Activated T-cell treated with anti-CD3 and anti-CD28 coated beads for 24 hours (primary cell): ENCODE measurements around the gene DPY19L3.
"Not testable (repeated sequence)": the region's sequence is repeated elsewhere in the genome, so short reads cannot be mapped to it uniquely, and the experiment has no call there.

Experiments used
- DNase-seq: peaks from one replicate; pipeline ENCODE4 v3.0.0-alpha.2; 2020; ENCODE audit warnings: low read depth

Gene DPY19L3

DNA sequence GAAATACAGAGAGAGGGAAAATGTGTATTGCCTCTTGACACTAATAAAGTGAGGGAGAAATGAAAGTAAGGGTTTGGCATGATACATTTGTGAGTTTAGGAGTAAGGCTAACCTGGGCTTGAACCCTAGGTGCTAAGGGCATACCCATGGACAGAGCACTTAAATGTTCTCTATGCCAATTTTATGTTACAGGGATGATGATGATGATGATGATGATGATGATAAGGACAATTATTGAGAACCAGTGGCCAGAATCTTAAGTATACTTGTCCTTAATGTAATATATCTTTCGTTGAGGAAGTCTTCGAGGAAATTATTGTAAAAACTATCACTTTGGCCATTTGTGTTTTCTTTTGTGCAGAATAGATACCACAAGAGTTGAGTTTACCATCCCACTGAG, 33.2 kb downstream of the DPY19L3 start:
- no peak for DNase-seq

DNA sequence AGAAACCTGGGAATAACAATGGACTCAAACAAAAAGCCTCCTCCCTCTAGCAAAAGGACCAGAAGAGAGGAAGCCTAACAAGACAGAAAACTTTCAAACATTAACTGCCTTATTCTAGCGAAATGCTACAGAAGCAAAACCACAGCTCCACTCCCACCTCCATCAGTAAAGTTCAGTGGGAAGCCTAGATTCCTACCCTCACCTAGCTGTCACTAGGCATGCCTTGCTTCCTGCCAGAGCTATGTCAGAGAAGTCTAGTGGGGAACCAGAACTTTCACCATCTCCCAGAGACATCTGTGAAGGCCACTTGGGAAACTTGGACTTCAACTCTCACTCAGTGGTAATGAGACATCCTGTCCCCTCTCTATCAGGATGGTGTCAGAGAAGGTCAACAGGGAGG, 37.1 kb downstream of the DPY19L3 start:
- DNase-seq = no peak

DNA sequence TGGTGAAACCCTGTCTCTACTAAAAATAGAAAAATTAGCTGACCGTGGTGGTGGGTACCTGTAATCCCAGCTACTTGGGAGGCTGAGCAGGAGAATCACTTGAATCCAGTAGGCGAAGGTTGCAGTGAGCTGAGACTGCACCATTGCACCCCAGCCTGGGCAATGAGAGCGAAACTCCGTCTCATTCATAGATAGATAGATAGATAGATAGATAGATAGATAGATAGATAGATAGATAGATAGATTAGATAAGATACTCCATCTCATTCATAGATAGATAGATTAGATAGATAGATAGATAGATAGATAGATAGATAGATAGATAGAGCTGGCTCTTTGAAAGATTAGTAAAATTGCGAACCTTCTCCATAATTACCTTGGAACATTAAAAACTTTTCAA, 42.0 kb downstream of the DPY19L3 start:
- not testable (repeated sequence) for DNase-seq

DNA sequence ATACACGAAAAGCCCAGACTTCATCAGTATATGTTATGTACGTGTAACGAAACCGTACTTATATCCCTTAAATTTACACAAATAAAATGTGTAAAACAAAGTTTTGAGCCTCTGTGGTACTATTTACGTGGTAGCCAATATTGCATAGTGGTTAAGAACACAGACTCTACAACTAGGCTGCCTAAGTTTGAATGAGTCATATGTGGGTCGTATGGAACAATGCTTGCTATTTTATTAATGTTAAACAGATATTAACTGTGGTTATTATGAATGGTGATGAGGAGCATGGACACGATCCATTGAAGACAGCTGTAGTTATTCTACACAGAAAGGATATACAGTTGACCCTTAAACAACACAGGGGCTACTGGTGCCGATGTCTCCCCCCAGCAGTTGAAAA, 42.5 kb downstream of the DPY19L3 start:
- no peak for DNase-seq

DNA sequence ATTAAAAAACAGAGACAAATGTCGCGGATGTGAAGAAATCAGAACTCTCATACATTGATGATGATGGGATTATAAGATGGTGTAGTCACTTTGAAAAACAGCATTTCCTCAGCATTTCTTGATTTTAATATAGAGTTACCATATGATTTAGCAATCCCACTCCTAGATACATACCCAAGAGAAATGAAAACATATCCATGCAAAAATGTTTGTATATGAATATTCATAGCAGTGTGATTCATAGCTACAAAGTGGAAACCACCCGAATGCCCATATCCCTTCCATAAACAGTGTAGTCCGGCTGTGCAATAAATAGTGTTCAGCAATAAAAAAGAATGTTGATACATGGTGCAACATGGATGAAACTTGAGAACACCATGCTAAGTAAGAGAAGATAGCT, 44.6 kb downstream of the DPY19L3 start:
- no peak for DNase-seq

DNA sequence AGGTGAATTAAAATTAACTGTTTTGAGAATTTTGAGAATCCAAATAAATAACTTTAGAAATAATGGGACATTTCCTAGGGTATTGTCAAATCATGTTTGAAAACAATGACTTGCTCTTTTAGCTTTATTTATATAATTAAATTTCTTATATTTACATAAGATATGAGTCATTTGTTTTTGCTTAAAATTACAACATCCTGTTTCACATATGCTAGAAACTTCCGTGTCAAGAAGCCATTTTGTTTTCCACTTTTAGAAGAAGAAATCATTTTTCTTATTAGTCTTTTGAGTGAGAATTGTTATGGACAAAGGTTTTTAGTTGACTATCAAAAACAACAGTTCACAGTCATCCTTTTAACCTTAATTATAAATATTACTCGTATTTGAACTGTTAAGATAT, 48.2 kb downstream of the DPY19L3 start:
- DNase-seq = no peak

DNA sequence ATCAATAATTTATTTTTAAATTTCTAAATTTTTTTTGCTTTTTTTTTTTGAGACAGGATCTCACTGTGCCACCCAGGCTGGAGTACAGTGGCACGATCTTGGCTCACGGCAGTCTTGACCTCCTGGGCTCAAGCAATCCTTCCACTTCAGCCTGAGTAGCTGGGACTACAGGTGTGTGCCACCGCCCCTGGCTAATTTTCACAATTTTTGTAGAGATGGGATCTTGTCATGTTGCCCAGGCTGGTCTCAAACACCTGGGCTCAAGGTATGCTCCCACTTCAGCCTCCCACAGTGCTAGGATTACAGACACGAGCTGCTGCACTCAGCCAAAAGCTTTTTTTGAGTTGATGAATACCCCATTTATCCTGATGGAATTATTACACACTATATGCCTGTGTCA, 50.8 kb downstream of the DPY19L3 start:
- DNase-seq = no peak

DNA sequence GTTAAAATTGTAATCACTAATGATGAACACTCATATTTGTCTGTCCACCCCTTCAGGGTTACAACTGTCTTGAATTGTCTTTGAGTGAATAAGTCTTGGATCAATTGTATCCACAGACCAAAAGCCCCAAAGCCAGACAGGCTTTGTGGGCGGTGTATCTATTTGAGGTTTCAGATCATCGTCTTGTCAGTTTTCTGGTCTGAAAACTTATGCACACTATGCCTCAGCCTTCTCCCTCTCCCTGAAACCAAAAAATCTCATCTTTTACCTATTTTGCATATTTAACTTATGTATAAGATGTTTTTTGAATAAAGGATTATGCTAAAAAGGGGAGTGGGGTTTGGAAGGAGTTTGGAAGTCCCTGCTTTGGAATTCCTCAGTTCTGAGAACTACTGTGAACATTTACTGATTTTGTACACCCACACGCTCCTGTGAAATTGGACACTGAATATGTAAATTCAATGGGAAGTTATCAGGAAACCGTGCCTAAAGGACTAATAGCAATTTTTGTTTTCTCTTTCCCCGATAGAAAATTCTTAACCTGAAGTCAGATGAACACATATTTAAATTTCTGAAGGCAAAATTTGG, 52.1 kb downstream of the DPY19L3 start:
- DNase-seq = no peak

DNA sequence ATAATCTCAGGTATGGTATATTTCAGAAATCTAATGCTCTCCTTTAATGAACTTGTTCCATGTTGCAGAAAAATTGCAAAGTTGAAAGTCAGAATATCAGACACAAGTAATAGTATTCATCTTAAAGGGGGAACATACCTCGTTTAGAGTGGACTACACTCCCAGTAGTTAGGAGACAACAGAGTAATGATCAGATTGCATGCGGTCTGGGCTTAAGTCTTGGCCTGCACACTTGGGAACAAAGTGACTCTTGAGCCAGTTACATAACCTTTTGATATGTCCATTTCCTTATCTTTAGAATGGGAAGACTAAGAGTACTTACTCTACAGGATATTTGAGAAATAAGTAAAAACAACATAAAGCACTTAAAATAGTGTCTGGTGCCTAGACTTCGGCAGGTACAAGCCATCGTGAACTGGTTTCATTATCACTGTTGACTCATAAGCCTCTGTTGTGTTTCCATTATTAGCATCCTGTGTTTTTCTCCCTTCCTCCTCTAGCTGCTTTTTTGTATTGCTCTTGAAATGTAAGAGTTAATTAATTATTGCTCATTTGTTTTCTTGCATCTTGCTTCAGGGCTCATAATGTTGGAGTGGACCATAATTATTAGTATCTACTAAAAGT, 53.0 kb downstream of the DPY19L3 start:
- no peak for DNase-seq

DNA sequence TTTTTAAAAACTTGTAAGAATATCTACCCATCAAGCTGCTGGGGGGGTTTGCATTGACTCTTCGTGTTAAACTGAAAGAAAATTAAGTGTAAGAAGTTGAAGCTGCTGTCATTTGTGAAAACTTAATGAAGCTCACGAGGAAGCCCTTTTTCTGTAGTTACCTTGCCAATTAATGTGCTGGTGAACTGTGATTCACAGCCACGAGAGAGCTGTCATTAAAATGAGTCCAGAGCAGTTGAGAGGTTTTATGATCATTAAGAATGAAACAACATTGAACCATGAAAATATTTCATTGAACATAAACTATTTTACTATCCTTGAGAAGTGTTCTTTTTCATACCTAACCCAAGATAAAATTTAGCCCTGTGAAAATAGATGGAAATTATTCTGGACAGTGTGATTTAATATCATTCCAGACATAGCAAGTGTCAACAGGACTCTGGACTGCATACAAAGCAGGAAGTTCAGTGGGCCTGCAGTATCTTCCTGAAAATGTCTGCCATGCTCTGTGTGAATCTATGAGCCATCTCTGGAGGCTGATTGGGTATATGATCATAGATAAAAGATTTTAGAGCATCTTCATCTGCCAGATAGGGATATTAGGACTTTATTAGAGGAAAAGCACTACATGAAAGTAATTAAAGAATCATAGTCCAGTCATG, 53.8 kb downstream of the DPY19L3 start:
- DNase-seq = no peak

DNA sequence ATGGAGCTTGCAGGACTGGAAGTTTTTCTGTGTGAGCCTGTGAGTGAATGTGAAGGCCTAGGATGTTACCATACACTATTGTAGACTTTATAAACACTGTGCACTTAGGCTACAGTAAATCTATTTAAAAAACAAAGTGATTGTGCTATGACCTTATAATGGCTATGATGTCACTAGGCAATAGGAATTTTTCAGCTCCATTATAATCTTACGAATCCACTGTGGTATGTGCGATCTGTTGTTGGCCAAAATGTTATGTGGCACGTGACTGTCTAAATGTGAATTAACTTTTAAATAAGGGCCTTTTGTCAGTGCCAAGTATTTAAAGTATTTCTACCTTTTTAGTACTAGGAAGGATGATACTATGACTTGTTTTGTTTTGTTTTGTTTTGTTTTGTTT, 54.9 kb downstream of the DPY19L3 start:
- no peak for DNase-seq

DNA sequence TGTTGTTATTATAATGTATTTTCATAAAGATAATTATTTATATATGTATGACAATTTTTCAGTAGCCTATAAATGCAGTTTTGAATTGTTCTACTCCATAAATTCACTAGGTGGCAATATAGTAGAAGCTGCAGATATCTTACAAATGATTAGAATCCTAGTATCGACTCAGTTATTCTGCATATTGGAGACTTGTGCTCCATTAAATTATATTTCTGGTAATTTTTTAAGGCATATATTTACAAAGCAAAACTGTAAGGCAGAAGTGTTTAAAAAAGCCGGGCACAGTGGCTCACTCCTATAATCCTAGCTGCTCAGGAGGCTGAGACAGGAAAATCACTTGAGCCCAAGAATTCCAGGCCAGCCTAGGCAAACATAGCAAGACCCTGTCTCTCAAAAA, 58.7 kb downstream of the DPY19L3 start:
- DNase-seq = no peak

DNA sequence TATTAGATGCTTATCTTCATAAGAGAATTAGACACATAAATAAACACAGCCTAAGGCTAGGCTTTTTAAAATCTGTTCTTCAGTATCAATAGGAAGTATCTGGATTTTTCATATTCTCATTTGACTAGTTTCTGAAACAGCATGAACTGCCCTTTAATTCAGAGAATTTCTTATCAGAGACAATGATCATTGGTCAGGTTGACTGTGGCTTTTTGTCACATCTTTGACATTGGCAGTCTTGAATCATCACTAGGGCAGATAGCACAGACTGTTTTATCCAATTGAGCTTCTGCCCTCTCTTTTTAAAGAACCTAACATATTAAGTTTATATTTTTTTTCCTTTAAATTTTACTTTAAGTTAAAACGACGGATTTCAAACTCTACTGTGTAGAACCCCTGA, 59.6 kb downstream of the DPY19L3 start:
- no peak for DNase-seq

DNA sequence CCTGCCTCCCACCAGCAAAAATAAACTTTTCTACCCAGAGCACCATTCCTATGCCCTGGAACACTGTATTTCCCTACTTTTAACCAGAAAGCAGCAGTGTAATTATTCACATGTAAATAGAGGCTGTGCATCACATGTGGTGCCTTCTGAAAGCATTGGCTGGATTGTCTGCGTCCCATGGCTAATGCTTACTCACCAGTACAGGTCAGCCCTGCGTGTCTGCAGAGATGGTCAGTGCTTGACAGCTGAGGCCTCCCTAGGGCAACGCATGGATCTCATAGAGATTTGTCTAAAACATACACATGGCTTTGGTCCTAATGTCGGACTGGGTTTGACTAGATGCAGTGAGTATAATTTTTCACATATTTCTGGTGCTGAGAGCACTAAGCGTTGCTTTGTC, 64.2 kb downstream of the DPY19L3 start:
- no peak for DNase-seq

DNA sequence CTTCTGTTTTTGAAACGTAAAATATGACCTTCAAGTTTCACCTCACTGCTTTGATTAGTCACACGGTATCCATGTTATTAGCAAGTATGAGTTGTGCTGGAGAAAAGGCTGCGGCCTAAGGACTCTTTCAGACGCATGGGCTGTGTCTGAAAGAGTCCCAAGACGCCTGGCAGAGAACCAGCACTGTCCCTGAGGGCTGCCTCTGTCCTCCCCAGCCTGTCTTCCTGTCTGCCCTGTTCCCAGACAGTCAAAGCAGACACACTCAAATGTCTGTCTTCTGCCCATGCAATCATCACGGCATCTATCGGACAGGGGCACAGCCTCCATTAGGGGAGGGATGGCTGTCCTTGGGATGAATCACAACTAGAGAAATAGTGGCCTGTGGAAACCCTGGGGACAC, 65.5 kb downstream of the DPY19L3 start:
- no peak for DNase-seq

DNA sequence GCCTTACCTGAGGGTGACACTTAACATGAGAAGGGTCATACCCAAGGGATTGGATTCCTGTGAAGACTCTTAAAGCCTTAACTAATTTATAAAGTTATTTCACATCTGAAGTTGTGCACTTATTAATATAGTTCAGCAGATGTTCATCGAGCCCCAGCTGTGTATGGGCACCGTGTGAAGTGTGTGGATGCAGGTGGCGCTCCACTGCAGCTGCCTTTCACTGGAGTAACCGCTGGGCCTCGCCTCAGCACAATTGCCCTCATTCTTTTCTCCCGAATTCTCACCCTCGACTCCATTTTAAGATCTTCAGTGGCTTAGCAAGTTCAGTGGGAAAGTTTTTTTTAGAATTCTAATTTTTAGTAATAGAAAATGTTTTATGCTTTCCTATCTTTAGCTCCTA, 66.2 kb downstream of the DPY19L3 start:
- DNase-seq = no peak

DNA sequence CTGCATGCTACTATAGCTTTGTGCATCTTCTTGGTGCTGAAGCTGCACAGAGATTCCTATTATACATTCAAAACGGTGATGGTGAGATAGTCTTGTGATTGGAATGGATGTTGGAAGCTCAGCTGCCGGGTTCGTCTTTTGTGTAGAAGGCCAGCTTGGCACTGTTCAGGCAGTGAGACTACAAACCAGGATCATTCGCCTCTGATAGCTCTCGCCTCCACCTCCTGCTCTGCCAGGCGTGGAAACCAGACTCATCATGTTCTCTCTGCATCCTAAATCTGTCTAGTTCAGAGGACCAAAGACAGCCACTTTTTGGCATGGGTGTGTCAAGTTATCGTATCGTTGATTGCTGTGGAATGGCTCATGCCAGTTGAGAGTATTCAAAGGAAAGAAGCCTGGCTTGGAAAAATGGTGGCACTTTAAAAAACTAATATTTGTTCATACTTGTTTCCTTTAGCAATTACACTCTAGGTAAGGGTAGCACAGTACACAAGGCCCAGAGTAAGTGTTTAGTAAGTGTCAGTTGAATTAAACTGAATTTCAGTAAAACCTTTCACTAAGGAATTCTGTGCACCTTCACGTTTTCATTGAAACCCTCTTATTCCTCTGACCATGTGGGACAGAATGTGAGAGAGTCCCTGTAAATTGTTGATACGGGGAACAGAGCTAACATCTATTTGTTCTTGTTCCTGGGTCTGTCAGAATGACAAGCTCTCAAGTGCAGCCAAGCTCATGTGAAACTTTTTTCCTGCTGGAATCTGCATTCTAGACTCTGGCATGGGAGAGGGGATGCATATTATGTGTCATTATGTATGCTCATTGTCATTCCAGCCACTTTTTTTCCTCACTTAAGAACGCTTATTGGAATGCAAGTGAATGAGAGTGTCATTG, 69.8 kb downstream of the DPY19L3 start:
- no peak for DNase-seq

DNA sequence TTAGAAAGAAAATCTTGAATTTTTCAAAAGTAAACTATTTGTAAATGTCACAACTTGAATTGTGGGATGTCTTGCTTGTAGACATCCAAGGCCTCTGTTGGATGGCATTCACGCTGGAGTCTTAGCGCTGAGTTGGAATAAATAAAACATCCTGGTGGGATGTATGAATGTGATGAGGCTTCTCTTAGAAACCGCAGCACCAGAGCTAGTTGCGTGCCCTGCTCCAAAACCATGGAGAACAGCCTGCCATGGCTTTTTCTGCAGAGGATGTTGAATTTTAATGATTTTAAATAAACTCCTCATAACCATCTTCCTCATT, 70.4 kb downstream of the DPY19L3 start:
- DNase-seq = no peak

DNA sequence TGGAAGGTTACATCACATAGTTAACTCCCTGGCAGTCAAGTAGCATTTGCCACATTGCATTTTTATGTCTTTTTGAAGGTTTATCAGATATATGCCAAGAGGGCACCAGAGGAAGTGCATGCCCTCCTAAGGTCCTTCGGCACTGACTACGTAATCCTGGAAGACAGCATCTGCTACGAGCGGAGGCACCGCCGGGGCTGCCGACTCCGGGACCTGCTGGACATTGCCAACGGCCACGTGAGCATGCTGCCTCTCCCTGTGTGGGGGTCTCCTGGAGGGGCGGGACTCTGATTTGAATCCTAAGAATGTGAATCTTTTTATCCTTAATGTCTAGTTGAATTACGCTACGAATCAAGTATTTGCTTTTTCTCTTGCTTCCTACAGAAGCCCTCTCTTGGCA, 74.8 kb downstream of the DPY19L3 start:
- no peak for DNase-seq

DNA sequence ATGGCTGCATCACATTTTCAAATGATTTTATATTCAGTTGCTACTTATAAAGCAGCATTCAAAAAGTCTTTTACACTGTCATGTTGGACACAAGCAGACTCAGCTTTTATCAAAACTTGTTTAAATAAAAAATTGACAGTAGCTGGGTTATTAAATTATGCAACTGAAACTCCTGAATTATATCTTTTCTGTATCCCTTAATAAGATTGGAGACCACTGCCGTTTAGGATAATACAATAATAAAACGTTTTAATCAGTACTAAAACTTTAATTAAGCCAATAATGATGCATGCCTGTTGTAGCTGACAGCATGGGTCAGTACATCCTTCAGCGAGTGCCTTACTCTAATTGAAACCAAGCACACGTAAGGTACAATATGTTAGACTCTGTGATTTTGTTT, 78.0 kb downstream of the DPY19L3 start:
- DNase-seq = no peak

DNA sequence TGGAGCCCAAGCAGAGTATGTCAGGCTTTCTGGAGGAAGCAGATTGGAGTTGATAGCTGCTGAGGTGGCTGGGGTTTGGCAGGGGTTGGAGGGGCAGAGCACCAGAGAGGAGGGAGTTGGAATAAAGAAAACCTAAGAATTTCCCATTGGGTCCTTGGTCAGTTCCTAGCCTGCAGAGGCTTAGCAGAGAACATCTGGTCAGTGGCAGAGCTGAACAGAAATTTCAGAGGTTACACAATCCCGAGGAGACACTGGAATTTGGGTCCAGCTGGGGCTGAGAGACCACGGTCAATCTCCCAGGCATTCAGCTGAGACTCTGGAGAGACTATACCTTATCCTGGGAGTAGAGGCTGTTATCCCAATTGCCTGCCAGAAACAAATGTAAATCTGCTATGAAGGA, 84.4 kb downstream of the DPY19L3 start:
- no peak for DNase-seq

DNA sequence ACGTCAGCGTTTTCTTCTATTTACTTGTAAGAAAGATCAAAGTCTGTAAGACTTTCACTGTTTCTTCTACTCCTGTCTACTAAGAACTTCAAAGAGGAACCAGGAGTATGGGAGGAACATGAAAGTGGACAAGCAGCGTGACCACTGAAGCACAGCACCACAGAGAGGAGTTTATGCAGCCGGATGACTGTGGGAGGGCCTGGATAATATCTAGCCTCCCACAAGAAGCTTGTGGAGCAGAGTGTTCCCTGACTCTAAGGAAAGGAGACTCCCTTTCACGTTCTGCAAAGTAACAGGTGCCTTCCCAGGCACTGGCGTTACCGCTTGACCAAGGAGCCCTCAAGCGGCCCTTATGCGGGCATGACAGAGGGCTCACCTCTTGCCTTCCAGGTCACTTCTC, 91.8 kb downstream of the DPY19L3 start:
- no peak for DNase-seq

DNA sequence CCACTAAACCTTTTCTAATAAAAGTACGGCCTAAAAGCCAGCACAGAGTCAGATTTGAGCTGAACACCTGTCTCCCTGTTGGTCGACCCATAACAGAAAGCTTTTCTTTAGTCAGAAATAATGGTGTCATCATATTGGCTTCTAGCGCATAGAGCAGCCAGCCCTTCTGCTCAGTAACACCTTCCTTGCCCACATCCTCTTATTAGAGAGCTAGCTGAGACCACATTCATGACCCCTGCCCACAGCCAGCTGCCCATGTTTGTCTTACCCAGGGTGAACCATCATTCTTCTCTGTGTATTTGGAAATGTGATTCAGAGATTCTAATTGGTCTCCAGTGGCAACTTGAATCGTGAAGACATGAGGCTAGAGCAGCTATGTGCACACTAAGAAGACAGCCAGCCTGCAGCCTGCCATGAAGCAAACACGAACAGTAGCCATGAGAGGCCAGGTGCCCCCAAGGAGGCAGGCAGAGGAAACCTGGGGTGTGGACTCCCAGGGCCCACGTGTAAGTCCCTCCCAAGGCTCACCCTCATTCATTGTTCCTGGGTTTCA, 93.2 kb downstream of the DPY19L3 start:
- DNase-seq = no peak
